Erythroblast (primary cell): ENCODE measurements around the gene CCHCR1.

Experiments used
- GATA1 ChIP-seq: IDR thresholded peaks from 2 replicates; pipeline ENCODE4 v1.6.1; 2011; ENCODE audit warnings: low read depth, mild to moderate bottlenecking, control low read depth, low read length, moderate library complexity
- POLR2A ChIP-seq: IDR thresholded peaks from 2 replicates; pipeline ENCODE4 v1.6.1; 2011; ENCODE audit warnings: mild to moderate bottlenecking, low read length

GRCh38 chr6:31103136-31103535, 54.5 kb downstream of the CCHCR1 start:
- no peak for TF ChIP-seq POLR2A
- no peak for TF ChIP-seq GATA1
